COLO668 (cell line): ENCODE results near the gene PRELP.
"Not testable (repeated sequence)": the region's sequence is repeated elsewhere in the genome, so short reads cannot be mapped to it uniquely, and the experiment has no call there.

Source experiments
- DNase-seq: peaks from one replicate; lab custom pipeline; 2025; ENCODE audit not compliant: unreplicated experiment; lab: John Stamatoyannopoulos, UW

The PRELP gene

DNA sequence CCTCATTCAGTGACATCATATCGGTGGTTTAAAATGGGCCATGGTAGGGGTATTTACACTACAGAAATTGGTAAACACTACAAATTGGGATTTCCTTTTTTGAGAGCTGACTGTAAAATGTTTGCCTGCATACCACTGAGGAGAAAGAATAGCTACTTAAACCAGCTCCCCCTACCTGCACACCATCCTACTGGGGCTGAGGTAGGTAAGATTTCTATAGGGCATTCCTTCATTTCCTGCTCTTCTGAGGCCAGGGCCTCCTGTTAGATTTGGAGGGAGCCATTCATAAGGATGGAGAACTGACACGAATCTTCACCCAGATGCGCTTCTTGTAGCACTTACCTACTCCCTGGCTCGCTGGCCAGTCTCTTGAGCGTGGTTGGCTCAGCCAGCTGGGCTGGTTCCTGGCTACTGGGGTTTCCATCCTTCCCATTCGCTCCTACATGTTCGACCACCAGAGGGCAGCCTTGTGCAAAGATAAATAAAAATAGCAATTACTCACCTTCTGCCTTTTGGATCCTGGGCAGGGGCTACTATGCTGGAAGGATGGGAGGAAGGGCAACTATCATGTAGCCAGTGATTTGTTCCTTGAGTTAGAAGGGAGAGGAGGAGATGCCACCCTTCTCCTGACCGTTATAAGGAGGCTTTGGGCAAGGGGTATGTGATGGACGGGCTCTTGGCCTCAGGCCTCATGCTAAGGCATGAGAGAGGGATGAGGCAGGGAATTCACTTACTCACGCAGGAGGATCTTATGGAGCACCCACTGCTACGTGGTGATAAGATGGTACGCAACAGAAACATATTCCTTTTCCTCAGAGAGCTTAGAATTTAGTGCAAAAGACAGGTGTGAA is 29.0 kb downstream of the PRELP start:
- DNase-seq: peak; percentile 85

DNA sequence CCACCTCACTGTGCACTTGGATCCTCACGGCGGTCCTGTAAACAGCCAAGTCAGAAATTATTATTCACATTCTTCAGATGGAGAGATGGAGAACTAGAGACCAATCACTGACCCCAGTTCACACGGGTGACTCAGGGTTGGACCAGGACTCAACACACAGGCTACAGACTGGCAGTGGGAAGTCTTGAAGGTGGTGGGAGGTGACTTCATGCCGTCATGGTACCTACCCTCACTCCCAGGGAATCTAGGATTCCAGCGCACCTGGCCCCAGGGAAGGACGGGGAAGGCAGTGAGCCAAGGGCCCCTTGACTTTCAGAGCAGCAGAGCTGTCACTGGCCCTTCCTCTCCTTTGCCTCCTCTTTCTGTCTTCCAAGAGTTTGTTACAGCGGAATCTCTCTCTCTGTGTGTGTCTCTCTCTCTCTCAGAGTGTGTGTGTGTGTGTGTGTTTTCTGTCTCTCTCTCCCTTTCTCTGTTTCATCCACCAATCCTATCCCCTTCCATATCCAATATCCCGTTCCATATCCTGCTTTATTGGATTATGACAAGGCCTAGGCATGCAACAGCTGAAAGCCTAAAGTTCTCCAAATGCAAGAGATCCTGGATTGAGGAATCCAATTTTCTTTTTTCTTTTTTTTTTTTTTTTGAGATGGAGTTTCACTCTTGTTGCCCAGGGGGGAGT is 30.1 kb downstream of the PRELP start:
- DNase-seq: no peak

DNA sequence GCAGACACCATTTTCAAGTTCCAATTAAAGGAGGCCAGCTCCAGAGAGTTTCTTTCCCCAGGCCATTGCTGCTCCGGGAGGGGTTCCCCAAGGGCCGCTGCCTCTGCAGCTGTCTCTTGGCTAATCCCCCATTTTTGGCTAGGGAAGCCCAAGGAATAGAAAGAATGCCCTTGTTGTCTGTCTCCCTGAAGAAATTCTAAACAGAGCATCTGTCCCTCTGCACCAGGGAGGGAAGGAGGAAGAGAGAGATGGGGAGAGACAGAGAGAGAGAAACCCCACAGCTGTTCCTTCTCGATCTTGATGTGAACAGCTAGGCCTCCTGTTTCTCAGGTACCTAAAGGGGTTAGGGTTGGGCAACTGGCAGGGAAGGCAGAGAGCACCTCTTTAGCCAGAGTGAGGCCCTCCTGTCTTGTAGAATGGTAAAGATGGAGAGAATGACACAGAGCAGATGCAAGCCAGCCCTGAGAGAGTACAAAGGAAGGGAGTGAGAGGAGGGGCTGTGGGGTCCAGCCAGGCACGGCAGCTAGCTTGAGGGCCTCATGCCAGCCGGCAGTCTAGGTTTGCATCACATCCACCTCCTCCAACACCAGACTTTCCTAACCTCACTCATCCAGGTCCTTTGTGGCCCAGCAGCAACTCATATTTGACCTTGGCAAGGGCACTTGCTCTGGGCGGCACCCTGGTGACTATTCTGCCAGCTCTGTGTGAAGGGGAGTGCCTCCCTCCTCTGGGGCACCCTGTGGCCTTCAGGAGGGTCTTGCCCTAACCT is 31.4 kb downstream of the PRELP start:
- no peak for DNase-seq

DNA sequence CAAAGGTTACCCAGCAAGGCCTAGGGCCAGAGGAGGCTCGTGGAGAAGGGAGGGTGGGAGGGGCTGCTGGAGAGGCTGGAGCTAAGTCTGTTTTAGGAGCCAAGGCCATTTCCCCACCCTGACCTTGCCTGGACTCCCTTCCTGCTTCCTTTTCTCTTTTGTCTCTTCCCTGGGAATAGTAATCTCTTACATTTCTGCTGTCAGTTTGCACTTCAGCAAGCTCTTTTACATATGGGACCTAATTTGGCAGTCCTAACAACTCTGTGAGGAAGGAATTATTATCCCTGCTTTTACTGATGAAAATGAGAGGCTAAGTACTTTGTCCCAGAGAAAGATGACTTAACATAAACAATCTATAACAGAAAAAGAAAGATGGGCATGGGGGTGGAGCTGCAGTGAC is 32.2 kb downstream of the PRELP start:
- DNase-seq: no peak

DNA sequence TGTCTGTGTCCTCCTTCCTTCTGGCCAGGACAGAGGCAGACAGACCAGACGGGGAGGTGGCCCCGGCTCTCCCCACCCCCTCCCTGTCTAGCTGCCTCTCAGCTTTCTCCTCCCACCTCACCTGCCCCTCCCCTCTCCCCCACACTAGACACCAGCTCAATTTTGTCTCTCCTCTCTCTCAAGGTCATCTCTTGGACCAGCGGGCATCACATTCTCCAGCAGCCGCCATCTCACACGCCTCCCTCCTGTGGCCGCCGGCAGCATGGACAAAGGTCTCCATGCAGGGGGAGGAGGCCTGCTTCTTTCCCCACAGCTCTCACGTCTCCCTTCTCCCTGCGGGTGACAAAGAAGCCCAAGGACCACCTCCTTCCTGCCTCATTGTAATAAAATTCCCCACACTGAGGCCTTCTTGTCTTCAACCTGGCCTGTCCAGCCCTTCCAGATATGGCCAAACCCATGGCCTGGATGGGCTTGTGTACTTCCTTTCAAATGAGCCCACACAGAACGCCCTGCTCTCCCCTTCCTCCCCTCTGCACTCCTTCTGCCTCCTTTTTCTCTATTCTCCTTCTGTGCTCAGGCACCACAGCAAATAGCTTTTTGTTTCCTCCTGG is 33.0 kb downstream of the PRELP start:
- no peak for DNase-seq

DNA sequence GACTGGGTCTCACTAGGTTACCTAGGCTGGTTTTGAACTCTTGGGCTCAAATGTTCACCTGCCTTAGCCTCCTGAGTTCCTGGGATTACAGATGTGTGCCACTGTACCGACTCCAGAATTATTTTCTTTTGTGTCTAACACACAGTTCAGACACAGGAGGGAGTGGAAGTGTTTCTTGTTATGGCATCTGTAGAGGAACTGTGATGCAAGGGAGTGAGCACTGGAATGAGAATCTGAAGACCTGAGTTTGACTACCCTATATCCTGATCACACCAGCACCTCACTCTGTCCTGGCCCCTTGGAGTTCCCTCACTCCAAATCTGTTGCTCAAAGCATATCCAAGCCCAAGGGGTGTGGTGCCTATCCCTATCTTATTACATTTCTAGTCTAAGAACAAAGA is 33.5 kb downstream of the PRELP start:
- DNase-seq: no peak

DNA sequence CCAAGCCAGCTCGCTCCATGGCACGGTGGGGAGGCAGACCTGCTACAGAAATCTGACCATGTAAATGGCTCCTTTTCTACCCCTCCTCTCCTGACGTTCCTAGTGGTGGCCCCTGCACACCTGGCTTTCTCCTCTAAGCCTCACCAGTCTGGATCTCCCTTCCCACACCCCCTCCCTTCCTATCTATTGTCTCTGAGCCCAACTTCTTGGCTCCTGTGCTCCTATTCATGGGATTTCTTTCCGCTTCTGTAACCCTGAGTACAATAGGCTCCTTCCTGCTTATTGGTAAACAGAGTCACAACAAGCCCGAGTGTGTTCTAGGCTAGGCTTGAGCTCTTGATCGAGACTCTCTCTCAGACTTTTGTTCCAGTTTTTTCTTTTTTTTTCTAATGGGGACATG is 35.9 kb downstream of the PRELP start:
- no peak for DNase-seq

DNA sequence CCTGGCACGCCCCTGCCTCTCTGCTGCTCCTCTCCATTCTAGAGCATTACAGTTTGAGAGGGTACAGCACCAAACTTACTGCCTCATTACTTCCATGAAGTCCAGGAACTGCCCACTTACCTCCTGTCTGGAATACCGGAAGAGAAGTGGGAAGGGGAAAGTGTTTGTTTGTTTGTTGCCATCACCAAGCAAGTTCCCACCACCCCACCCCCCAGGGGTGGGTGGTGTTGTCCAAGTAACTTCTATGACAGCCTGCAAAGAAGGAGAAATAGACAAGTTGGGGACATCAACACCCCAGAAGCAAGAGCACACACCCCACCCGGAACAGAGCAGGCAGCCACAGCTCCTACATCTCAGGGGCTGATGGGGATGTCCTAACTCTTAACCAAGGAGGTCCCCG is 36.3 kb downstream of the PRELP start:
- no peak for DNase-seq

DNA sequence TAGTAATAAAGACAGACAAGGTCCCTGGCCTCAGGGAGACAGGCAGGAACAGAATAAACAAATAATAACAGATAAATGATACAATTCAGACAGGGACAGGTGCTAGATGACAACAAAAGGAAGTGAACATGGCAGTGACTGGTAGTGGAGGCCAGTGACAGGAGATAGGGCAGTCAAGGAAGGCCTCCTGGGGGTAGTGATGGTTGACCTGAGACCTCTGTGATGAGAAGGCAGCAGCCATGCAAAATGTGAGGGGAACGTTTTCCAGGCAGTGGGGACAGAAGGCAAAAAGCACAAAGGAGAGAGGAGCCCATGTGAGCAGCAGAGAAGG is 36.9 kb downstream of the PRELP start:
- no peak for DNase-seq

DNA sequence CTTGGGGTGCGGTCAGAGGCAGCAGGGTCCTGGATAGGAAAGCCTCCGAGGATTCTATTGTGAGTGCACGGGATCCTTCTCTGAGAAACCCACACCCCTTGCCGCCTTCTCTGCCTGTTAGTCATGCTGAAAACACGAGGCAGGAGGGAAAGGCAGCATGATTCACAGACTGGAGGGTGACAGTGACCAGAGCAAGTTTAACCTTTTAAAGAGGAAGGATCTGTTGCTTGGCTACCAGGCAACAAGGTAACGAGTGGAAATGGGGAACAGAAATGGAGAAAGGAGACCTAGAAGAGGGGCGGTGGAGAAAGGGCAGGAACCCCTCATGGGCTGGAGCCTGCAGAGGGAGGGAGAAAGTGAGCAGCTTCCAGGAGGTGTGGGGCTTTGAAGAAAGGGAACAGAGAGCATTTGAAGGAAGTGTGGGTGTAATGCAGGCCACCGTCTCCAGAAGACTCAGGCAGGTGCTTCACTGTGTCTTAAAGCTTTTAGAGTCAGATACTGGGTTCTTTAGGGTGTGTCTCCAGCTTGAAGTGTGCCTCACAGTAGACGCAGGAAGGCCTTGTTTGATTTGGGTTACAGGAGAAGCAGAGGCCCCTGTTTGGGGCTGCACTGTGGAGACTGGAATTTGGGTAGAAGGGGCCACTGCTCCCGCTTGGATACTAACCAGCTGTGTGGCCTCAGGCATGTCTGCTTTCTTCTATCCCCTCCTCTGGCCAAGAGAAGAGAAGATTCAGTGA is 37.4 kb downstream of the PRELP start:
- DNase-seq: no peak

DNA sequence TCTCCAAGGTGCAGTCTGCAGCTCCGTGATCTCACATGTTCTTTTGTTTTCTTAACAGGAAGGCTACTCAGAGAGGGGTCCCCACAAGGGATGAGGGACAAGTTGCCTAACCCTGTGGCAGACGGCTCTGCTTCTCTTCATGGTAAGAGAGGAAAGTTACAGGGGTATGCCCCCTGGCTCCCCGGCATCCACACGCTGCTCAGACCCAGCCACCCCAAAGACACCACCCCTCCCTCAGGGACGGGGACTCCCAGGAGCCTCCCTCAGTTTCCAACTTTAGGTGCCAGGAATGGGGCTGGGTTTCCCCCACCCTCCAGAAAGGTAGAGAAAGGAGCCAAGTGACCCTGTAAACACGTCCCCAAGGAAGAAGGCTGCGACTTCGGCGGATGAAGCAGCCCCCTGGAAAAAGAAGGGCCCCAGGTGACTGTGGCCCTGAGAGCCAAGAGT is 38.0 kb downstream of the PRELP start:
- DNase-seq: no peak

DNA sequence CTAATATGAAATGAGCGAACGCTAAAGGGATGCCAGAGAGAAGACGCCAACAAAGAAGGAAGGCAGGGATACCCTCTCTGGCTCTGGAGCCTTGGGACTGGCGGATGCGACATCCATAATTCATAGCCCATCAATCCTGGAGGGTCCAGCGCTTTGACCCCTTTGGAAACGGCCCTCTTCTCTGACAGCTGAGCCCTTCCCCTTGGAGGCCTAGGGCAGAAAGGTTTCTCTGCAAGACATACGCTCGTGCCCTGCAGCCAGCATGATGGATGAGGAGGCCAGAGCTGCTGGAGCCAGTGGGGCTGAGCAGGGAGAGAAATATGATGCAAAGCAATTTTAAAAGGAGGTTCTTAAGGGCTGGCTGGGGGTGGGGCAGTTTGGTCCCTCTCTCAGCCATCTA is 40.6 kb downstream of the PRELP start:
- DNase-seq: no peak

DNA sequence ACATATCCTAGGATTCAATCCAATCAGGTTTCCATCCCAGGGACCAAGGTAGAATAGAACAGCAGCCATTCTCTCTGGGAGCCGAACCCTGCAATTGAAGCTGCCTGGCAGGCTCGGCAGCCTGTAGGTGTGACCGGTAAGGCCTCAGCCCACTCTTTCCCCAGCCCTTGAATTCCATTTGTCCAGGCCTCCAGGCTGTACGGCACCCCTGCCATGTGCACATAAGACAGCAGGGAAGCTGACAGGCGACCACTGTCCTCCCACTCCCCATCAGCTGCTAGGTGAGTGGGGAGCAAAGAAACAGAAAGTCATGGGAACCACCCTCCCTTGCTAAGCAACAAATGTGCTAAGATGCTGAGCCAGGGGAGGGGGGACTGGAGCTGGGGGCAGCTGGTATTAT is 41.3 kb downstream of the PRELP start:
- no peak for DNase-seq

DNA sequence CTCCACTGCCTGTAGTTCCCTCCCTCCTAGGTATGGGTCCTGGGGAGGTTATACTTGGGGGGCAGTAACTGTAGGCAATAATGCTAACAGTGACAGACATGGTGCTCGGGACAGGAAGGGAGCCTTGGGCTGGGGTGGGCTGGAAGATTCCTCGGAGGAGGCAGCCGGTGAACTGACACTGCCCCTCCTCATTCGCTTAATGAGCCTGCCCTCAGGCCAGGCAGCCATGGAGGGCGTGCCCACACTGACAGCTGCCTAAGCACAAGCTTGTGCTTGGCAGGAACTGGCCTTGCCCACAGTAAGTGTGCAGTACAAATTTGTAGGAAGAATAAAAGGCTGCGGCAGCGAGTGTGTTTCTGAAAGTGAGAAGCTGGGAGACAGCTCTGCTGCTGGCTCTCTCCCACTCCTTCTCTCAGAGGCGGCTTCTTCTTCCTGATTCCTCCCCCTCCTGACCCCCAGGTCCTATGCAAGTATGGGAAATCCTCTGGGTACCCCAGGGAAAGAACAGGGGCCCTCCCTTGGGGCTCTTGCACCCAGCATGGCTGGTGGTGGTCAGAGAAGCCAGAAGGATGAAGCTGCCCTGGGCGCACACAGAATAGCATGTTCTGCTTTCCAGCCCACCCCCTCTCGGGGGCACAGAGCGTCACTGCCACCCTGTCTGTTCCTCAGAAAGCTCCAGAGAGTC is 42.0 kb downstream of the PRELP start:
- DNase-seq: peak; percentile 25

DNA sequence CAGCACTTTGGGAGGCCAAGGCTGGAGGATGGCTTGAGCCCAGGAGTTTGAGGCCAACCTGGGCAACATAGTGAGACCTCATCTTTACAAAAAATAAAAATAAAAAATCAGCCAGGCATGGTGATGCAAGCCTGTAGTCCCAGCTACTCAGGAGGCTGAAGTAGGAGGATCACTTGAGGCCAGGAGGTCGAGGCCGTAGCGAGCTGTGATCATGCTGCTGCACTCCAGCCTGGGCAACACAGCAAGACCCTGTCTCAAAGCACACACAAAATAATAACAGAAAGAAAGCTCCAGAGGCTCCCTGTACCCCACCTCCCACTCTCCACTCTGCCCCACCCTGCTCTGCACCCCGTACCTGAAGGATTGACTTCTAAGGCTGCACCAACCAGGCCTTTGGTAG is 42.5 kb downstream of the PRELP start:
- not testable (repeated sequence) for DNase-seq

DNA sequence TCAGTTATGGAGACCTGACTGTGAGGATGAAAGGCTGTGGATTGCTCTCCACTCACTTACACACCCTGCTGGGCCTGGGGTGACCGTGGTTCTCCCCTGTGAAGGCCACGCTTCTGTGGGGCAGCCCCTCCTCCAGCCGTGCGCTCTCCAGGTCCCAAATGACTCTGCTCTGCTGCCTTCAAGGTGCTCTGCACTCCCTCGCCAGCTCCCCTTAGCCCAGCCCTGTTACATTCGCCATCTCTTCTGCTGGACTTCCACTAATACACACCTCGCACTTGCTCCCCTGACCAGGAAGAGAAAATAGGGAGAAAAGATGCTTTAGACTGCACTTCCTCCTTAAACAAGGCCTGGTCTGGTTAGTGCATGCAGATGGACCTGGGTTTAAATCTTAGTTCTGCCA is 42.9 kb downstream of the PRELP start:
- DNase-seq: no peak

DNA sequence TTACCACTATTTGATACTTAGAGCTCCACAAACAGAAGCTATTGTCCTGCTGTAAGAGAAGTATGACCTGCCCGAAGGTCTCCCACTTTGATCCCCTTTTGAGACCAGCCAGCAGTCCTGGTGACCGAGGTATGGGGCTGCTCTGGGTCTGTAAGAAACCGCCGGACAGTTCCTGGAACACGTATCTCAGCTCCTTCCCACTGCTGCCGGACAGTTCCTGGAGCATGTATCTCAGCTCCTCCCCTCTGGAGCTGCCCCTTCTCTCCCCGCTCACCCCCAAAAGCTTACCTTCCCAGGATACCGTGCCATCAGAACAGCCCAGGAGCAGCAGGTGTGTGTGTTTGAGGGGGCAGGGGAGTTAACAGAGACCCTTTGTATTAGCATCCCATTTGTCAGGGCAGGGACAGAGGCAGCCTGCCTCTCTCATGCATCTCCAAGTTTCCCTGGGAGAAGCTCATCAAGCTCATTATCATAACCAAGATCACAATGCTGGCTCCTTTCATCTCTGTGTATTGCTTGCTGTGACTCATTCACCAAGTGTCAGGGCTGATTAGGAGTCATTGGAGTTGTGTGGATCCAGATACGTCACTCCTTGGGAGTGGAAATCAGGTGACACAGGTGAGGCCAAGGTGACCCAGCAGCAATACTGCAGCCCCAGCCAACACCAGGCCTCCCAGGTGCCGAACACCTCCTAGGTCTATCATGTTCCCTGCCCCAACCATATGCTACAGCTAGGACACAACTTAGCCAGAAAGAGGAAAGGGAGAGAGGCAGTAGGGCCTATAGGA is 43.6 kb downstream of the PRELP start:
- no peak for DNase-seq

DNA sequence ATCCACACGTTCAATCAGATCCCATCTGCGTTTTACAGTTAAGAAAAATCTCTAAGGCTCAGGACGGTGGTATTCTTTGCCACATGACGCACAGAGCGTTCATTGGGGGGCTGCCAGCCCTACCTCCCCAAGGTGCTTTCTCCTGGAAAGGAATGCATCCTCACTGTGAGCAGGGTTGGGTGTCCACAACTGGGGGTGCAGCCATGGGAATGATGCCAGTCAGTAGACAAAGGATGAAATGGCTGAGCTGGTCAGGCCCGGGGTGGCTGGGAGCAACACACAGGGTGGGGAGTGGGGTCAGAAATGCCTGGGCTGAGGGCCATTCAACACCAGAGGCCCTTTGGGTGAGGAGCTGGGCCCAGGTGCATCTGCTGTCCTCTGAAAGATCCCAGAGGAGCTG is 44.3 kb downstream of the PRELP start:
- no peak for DNase-seq

DNA sequence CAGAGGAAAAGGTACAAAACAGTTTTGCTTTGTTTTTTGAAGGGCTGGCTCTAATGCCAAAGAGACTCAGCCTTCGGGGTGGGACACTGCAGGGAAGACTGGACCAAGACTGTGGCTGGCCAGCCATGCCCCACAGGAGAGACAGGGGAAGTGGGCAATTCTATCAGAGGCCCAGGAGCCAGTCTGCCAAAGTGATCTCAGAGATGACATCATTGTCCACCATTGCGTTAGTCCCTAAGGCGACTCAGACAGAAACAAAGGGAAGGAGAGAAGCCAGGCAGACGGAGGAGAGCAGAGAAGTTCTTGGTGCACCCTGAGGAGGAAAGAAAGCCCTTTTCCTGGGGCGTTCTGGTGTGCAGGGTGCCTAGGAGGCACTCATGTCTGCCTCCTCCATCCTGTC is 44.7 kb downstream of the PRELP start:
- no peak for DNase-seq
